ENCODE measurements around the gene HSBP1L1. TPM values are rescaled to one million over a fixed set of nuclear protein-coding genes. Genes with fewer than 3 reads are reported as not detected.

The HSBP1L1 gene
- total RNA-seq, 4 donors from 2014 or later = 34.7 to 77.3 (median 62.2) TPM

DNA sequence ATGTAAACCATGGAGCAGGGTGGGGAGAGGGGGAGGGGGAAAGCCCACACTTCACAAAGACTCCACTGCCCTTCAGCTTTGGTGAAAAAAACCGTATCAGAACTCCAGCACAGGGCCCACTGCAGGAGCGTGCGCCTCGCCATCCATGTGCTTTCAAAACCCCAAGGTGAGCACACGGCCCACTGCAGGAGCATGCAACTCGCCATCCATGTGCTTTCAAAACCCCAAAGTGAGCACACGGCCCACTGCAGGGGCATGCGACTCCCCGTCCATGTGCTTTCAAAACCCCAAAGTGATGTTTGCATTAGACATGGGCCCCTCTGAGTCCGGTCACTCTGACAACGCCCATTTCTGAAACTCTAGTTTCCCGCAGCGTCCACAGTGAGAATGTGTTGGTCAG, 16.1 kb downstream of the HSBP1L1 start:
- no peak overlapping the region for H3K4me3 ChIP-seq (ENCODE audit: low read depth, poor library complexity, severe bottlenecking)
- intact Hi-C loops (cut with DNase I; ENCODE audit: low total_unique reads) = no loop called here
- TF ChIP-seq, protein P1, sequence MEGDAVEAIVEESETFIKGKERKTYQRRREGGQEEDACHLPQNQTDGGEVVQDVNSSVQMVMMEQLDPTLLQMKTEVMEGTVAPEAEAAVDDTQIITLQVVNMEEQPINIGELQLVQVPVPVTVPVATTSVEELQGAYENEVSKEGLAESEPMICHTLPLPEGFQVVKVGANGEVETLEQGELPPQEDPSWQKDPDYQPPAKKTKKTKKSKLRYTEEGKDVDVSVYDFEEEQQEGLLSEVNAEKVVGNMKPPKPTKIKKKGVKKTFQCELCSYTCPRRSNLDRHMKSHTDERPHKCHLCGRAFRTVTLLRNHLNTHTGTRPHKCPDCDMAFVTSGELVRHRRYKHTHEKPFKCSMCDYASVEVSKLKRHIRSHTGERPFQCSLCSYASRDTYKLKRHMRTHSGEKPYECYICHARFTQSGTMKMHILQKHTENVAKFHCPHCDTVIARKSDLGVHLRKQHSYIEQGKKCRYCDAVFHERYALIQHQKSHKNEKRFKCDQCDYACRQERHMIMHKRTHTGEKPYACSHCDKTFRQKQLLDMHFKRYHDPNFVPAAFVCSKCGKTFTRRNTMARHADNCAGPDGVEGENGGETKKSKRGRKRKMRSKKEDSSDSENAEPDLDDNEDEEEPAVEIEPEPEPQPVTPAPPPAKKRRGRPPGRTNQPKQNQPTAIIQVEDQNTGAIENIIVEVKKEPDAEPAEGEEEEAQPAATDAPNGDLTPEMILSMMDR (IDR thresholded peaks at IDR 0.05) = no peak
- no peak for TF ChIP-seq POLR2A (IDR thresholded peaks at IDR 0.05)
- no peak for DNase-seq (ENCODE audit: low spot score in 2 of 2)
- 89 to 92% methylated on average over 13 of the region's 13 CpGs for WGBS, 2 donors

DNA sequence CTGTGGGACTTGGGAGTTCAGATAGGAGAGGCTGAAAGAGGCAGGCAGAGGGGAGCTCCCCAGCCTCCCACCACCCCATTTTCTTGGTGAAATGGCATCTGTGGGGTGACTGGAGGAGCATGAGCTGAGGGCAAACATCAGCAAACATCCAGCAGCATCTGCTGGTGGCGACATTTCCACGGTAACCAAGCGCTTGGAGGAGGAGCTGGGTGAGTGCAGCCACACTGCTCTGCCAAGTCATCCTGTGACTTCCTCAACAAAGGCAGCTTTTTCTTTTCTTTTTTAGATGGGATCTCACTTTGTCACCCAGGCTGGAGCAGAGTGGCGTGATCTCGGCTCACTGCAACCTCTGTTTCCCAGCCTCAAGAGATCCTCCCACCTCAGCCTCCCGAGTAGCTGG, 18.3 kb downstream of the HSBP1L1 start:
- 73 to 84% methylated on average over 6 of the region's 6 CpGs for WGBS, 2 donors
- no peak for DNase-seq (ENCODE audit: low spot score in 2 of 2)
- TF ChIP-seq, protein P1 (IDR thresholded peaks at IDR 0.05) = no peak
- no peak for TF ChIP-seq POLR2A (IDR thresholded peaks at IDR 0.05)
- intact Hi-C loops (cut with DNase I; ENCODE audit: low total_unique reads) = no loop called here
- H3K4me3 ChIP-seq (ENCODE audit: low read depth, poor library complexity, severe bottlenecking) = no peak overlapping the region

DNA sequence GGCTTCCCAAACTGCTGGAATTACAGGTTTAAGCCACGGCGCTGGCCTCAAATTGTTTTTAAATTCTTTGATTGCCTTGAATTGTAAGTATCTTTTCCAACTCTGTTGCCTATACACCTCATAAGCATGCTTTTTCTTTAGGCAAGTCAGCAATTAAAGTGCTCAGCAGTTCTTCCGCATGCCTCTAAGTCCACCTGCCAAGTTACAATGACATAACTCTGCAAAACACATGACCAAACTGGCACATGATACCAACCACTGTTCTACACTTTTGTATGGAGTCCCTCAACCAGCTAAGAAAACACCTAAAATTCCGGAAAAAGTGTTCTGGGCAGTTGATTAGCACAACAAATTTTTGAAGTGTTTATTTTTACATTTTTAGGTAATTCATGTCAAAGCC, 18.8 kb downstream of the HSBP1L1 start:
- TF ChIP-seq, protein P1 (IDR thresholded peaks at IDR 0.05) = no peak
- no peak for TF ChIP-seq POLR2A (IDR thresholded peaks at IDR 0.05)
- intact Hi-C loops (cut with DNase I; ENCODE audit: low total_unique reads) = no loop called here
- WGBS, 2 donors = 47 to 62% methylated on average over 4 of the region's 4 CpGs

DNA sequence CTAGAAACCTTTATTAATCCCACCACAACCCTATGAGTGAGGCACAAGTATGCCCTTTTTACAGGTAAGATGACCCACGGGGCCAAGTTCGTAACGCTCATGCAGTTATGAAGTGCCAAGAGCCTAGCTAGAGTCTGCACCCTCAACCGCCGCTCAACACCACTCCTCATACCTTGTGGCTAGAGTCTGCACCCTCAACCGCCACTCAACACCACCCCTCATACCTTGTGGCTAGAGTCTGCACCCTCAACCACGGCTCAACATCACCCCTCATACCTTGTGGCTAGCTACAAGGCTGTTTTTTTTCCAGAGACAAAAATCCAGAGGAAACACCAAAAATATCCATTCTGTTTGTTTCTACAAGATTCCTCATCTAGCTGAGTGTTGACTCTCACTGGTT, 19.4 kb downstream of the HSBP1L1 start:
- no peak overlapping the region for H3K4me3 ChIP-seq (ENCODE audit: low read depth, poor library complexity, severe bottlenecking)
- no peak for DNase-seq (ENCODE audit: low spot score in 2 of 2)
- intact Hi-C loops (cut with DNase I; ENCODE audit: low total_unique reads) = no loop called here
- WGBS, 2 donors = 85 to 94% methylated on average over 7 of the region's 7 CpGs
- TF ChIP-seq, protein P1 (IDR thresholded peaks at IDR 0.05) = no peak
- TF ChIP-seq POLR2A (IDR thresholded peaks at IDR 0.05) = no peak

More for the DNA sequence above, 18.8 kb downstream of the HSBP1L1 start:
- DNase-seq (ENCODE audit: low spot score in 2 of 2) = no peak
- H3K4me3 ChIP-seq (ENCODE audit: low read depth, poor library complexity, severe bottlenecking) = no peak overlapping the region

DNA sequence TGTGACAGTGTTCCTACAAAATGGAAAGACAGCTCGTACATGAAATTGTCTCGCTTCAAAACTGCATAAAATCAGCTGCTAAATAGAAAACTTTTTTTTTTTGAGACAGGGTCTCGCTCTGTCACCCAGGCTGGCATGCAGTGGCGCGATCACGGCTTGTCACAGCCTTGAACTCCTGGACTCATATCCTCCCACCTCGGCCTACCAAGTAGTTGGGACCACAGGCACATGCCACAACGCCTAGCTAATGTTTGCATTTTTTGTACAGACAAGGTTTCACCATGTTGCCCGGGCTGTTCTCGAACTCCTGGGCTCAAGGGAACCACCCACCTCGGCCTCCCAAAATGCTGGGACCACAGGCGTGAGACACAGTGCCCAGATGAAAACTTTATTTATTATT, 20.7 kb downstream of the HSBP1L1 start:
- 89 to 91% methylated on average over 12 of the region's 12 CpGs for WGBS, 2 donors
- intact Hi-C loops (cut with DNase I; ENCODE audit: low total_unique reads) = no loop called here
- no peak for DNase-seq (ENCODE audit: low spot score in 2 of 2)
- no peak overlapping the region for H3K4me3 ChIP-seq (ENCODE audit: low read depth, poor library complexity, severe bottlenecking)
- TF ChIP-seq POLR2A (IDR thresholded peaks at IDR 0.05) = no peak
- TF ChIP-seq, protein P1 (IDR thresholded peaks at IDR 0.05) = no peak

DNA sequence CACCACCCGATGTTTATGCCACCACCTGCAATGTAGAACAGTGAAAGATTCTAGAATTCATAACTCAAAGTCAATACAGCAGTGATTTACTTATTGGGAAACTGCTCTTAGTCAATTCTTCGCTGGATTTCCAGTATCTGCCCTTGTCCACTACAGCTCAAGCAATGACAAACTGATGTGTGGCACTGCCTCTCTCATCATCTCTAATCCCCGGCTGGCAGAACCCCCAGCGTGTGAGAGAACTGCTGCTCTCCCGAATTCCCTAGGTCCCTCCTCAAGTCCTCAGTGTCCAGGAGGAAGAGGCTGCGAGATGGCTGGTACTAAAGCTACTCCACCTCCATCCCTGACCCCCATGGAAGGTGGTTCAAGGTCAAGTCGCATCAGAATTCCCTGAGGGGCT, 22.3 kb downstream of the HSBP1L1 start:
- no peak for DNase-seq (ENCODE audit: low spot score in 2 of 2)
- intact Hi-C loops (cut with DNase I; ENCODE audit: low total_unique reads) = no loop called here
- TF ChIP-seq POLR2A (IDR thresholded peaks at IDR 0.05) = no peak
- TF ChIP-seq, protein P1 (IDR thresholded peaks at IDR 0.05) = no peak
- no peak overlapping the region for H3K4me3 ChIP-seq (ENCODE audit: low read depth, poor library complexity, severe bottlenecking)
- WGBS, 2 donors = 30 to 37% methylated on average over 7 of the region's 7 CpGs
